ENCODE results near the gene PTPRK. TPM values are rescaled to one million over a fixed set of nuclear protein-coding genes. Genes with fewer than 3 reads are reported as not detected.
A peak's percentile ranks its signal among the peaks of the same experiment; 100 is the strongest.

Gene PTPRK
- total and polyA plus RNA-seq, 2 of the 13 experiments (the other 11 are each of a cell fraction or from before 2014, with no cell fraction given) = 43.6 to 98.3 TPM

DNA sequence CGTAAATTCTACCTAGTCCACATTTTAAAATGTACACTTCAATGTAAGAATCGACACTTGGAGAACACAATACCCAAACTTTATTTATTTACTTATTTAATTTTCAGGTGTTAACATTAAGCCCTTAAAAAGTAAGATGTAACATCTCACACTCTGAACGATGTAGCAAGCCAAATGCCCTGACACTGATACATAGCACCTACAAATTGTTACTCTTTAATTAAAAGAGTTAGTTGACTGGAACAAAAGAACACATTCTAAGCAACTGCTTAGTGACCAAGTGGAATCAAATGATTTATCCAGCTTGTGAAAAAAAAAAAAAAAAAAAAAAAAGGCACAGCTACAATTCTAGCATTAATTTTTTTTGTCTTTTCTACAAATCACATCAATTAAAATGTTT, 327.4 kb downstream of the PTPRK start:
- no peak overlapping the region for H3K27ac ChIP-seq (ENCODE audit: extremely low read length, insufficient read depth, low read length)
- H3K36me3 ChIP-seq (replicated peaks in 1 of 2; ENCODE audit: control insufficient read depth in 1 of 2, insufficient read depth in 2 of 2, low read length in 2 of 2) = no peaks in the 10 kb centered on the region; a peak in 1 of 5 replicates
- ATAC-seq (no peak), FAIRE-seq (no peak), DNase-seq (ENCODE audit: low spot score) (no peak)
- TF ChIP-seq, protein P1, sequence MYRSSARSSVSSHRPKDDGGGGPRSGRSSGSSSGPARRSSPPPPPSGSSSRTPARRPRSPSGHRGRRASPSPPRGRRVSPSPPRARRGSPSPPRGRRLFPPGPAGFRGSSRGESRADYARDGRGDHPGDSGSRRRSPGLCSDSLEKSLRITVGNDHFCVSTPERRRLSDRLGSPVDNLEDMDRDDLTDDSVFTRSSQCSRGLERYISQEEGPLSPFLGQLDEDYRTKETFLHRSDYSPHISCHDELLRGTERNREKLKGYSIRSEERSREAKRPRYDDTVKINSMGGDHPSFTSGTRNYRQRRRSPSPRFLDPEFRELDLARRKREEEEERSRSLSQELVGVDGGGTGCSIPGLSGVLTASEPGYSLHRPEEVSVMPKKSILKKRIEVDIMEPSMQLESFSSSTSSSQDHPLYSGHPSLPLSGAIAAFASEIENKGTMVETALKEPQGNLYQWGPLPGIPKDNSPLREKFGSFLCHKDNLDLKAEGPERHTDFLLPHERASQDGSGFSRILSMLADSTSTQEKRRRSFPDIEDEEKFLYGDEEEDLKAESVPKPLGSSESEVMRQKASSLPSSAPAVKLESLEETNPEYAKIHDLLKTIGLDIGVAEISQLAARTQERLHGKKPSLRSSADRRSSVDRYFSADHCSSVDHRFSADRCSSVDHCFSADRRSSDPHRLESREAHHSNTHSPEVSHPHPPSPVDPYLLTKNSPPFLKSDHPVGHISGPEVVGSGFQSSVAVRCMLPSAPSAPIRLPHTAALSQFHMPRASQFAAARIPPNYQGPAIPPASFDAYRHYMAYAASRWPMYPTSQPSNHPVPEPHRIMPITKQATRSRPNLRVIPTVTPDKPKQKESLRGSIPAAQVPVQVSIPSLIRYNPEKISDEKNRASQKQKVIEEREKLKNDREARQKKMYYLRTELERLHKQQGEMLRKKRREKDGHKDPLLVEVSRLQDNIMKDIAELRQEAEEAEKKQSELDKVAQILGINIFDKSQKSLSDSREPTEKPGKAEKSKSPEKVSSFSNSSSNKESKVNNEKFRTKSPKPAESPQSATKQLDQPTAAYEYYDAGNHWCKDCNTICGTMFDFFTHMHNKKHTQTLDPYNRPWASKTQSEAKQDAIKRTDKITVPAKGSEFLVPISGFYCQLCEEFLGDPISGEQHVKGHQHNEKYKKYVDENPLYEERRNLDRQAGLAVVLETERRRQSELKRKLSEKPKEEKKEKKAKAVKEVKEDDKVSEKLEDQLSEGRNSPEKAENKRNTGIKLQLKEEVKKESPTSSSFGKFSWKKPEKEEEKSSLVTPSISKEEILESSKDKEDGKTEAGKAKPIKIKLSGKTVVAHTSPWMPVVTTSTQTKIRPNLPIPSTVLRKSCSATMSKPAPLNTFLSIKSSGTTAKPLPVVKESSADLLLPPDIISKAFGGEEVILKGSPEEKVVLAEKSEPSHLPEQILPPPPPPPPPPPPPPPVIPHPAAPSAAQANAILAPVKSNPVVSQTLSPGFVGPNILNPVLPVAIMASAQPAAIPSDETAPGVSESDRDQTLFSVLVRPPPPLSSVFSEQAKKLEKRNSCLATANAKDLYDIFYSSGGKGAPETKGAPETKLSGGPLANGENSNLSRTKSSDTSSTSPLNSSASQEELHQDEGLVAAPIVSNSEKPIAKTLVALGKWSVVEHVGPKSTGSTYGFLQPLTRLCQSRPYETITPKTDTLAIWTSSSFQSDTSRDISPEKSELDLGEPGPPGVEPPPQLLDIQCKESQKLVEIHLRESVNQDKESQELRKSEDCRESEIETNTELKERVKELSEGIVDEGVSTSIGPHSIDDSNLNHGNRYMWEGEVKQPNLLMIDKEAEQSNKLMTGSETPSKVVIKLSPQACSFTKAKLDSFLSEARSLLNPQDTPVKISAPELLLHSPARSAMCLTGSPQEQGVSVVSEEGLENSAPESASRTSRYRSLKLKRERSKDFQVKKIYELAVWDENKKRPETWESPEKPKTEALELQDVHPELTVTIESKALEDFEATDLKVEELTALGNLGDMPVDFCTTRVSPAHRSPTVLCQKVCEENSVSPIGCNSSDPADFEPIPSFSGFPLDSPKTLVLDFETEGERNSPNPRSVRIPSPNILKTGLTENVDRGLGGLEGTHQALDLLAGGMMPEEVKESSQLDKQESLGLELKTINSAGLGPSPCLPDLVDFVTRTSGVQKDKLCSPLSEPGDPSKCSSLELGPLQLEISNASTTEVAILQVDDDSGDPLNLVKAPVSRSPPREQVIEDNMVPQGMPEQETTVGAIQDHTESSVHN (CRISPR knock-in tag; IDR thresholded peaks at IDR 0.05) = no peak
- TF ChIP-seq ZNF296 (CRISPR knock-in tag; conservative IDR thresholded peaks at IDR 0.05) = no peak
- TF ChIP-seq ZNF264 (CRISPR knock-in tag; IDR thresholded peaks at IDR 0.05) = no peak
- peak; percentile 77 for TF ChIP-seq HNRNPK (IDR thresholded peaks at IDR 0.05; ENCODE audit: low read depth, low read length, poor library complexity, severe bottlenecking)
- BruUV-seq (replicated peaks) = no TSS peak
- H3K9me3 ChIP-seq (ENCODE audit: low read length) = no peaks in the 10 kb centered on the region
- no peak overlapping the region for H3K9ac ChIP-seq (ENCODE audit: insufficient read depth, low read depth, low read length)
- no peak overlapping the region for H3K4me2 ChIP-seq (ENCODE audit: low read depth, low read length)
- H3K4me1 ChIP-seq (ENCODE audit: insufficient read depth, low read length) = no peaks in the 10 kb centered on the region
- no peaks in the 10 kb centered on the region; the same call in 1 of the 2 replicates for H4K20me1 ChIP-seq (ENCODE audit: insufficient read depth, low read length)
- H3K79me2 ChIP-seq (ENCODE audit: insufficient read depth, low read length) = no peaks in the 10 kb centered on the region
- 95% methylated on average over 3 of the region's 3 CpGs for WGBS (ENCODE audit: low lambda C conversion rate)
- ChIA-PET POLR2A (no interaction called here), CTCF (ENCODE audit: low intra/inter-chr PET ratio, low total read pairs) (no interaction called here)
- in situ Hi-C loops (cut with HindIII; ENCODE audit: extremely low pct_ligation_motif_present, low pct_unique_long_range_greater_than_20kb) (no loop called here), intact Hi-C loops (cut with micrococcal nuclease; ENCODE audit: unreplicated experiment) (no loop called here)
- H3K27me3 ChIP-seq (ENCODE audit: control insufficient read depth in 1 of 2, insufficient read depth in 2 of 2, low read length in 2 of 2) = no peaks in the 10 kb centered on the region
- no peak overlapping the region for H2AFZ ChIP-seq (ENCODE audit: low read length)
- no peak overlapping the region for H3K4me3 ChIP-seq (replicated peaks in 1 of 3; ENCODE audit: insufficient read depth in 1 of 3, low read depth in 2 of 3, low read length in 3 of 3)

Data from HepG2 (cell line).